Glomerular visceral epithelial cell (primary cell): Measurements from ENCODE around the gene ADD3.
"Not testable (repeated sequence)": the region's sequence is repeated elsewhere in the genome, so short reads cannot be mapped to it uniquely, and the experiment has no call there.

Experiments used
- DNase-seq: peaks from one replicate; pipeline ENCODE4 v3.0.0-alpha.2; 2016; ENCODE audit errors: extremely low spot score

ADD3 gene

DNA sequence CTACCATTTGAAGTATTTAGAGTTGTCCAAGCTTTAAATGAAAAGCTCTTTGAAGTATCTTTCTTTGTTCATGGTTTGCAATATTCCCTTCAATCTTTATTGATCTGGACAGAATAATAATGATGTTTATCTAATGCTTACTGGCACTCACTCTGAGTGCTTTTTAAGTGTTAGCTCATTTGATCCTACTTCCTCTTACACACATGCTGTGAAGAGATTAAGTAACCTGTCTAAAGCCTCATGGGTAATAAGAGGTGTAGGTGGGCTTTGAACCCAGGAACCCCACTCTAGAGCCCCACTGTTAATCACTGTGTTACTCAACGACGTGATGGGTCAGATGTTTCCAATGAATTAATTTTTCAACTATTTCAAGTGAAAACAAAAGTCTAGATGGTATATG, 31.1 kb upstream of the ADD3 start:
- no peak for DNase-seq

DNA sequence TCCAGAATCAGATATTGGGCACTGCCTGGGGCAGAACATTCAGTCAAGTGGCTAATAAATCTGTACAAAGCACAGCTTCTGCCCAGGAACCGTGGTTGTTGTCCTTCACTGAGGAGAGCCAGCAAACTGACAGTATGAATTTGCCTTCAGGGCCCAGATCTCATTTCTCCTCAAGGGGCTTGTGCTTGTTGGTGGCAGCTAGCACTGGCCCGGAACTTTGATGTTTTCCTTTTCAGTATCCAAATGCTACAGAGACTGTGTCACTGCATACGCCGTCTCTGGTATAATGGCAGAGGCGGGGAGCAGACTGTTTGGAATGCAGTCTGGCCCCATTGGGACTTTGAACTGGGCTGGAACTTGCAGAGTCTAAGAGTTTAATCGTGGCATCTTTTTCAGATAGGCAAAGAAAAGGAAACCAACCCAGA, 30.4 kb upstream of the ADD3 start:
- no peak for DNase-seq

DNA sequence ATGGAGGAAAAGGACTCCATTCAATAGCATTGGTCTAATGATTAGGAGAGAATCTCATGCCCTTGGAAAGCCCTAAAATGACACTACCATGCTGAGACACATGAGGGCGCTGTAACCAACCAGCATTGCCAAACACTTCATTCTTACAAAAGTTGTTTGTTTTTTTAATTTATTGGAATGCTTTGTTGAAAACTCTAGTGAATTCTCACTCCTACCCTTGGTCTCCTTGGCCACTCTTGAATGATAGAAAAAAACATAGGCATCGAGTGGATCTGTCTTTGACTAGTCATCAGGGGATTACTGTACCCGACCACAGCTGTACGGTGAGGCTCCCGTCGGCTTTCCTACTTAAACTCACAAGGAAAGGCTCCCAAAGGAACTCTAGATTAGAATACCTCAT, 29.3 kb upstream of the ADD3 start:
- DNase-seq, result peak; percentile 28

DNA sequence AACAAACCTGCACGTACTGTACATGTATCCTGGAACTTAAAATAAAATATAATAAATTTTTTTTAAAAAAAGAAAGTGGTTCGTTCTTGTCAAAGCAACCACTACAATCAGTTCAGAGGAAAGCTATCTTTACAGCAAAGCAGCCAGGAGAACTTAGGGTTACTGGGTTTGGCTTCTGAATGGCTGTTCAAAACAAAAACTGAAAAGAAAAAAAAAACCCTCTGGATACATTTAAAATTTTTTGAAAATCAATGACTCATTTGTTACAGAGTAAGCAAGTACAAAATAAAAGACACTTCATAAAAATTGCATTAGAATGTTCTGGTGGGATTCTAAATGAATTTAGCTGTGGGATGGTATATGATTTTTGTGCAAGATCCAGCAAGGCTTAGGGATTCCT, 28.6 kb upstream of the ADD3 start:
- no peak for DNase-seq

DNA sequence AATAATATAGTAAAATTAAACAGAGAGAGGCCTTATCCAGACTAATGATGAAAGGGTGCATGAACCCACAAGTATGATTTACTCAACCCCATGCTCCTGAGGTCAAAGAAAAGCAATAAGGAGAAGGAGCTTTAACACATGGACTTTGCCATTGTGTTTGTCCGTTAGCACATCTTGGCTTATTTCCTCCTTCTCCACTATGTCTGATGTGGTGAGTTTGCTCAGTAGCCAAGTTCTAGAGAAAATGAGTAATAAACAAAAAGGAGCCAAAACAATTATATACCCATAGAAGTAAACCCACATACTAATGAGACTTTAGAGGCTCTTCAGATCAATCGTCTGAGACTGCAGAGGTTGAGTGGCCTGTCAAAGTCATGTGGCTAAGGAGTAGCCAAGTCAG, 26.1 kb upstream of the ADD3 start:
- DNase-seq, result no peak

DNA sequence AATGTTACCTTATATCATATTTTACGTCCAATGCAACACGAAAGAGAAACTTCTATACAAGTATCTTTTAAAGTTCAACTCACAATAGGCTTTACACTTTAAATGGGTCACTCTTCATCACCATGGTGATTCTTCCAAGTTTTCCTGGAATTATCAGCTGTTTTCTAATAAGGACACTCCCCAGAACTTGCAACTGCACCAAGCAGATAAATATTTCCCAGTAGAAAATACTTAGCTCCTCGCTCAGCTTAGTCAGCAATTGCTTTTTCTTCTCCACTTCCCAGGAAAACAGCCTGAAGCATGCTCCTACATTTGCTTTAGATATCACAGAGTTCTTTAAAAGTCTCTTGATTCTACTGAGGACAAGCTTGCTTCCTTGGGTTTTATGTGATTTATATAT, 25.7 kb upstream of the ADD3 start:
- DNase-seq, result no peak

DNA sequence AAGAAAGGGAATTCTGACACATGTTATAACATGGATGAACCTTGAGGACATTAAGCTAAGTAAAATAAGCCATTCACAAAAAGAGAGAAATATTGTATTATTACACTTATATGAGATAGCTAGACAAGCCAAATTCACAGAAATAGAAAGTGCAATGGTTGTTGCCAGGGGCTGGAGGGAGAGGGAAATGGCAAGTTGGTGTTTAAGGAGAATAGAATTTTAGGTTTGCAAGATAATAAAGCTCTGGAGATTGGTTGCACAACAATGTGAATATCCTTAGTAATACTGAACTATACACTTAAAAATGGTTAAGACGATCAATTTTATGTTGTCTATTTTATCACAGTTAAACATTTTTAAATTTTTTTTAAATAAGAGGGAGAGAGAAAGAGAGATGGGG, 25.0 kb upstream of the ADD3 start:
- DNase-seq, result no peak

DNA sequence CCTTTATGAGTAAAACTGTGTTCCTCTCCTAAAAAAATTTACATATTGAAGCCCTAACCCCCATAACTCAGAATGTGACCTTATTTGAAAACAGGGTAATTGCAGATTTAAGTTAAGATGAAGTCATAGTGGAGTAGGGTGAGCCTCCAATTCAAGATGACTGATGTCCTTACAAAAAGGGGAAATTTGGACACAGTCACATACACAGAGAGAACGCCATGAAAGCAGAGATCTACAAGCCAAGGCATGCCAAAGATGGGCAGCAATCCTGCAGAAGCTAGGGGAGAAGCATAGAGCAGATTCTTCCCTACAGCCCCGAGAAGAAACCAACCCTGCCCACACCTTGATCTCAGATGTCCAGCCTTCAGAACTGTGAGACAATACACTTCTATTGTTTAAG, 23.8 kb upstream of the ADD3 start:
- no peak for DNase-seq

DNA sequence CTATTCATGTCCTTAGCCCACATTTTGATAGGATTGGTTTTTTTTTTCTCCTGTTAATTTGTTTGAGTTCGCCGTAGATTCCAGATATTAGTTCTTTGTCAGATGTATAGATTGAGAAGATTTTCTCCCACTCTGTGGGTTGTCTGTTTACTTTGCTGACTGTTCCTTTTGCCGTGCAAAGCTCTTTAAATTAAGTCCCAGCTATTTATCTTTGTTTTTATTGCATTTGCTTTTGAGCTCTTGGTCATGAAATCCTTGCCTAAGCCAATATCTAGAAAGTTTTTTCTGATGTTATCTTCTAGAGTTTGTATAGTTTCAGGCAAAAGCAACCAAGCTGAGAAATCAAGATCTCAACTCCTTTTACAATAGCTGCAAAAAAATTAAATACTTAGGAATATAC, 22.0 kb upstream of the ADD3 start:
- DNase-seq, result not testable (repeated sequence)

DNA sequence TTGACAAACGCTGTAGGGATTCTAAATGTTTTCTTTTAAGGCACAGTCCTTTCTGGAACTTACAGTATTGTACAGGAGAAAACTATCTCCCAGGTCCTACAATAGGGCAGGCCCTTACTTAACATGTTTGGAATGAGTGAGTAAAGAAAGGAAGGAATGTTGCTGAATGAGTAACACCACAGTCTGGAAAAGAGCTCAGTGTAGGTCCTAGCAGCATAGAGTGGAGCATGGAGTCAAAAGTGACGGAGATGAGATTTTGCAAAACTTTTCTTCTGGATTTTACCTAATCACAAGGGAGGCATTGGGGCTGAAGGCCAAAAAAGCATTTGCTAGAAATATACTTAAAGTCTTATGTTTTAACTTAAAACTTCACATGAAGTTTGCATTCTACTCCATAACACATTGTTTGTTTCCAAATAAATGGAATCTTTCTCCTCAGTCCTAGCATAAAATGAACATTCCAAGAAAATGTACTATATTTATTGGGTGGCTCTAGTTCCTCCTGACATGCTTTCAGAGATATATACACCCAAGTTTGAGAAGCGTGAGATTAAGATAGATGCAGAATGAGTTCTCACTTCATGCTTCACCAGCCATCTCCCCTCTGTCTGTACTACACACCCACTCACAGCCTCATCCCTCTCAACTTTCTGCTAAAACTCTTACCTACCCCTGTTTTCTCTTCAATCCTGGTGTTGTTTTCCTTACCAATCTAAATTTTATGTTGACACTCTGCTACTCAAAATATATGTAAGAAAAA, 20.2 kb upstream of the ADD3 start:
- peak; percentile 53 for DNase-seq

DNA sequence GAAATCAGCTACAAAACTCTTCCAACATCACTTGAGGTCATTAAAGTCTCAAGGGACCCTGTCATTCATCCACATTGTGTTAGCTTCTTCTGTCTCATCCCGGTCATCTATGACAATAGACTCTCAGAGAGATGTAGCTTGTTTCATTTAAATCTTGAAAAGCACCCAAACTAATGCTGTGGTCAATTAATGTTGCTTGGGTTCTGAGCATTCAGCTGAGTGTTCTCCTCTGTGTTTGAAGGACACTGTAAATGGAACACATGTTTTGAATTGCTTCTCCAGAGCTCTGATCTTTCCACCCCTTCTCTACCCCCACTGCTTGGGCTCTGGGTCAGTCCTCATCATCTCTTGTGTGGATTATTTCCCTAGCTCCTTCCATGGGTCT, 19.6 kb upstream of the ADD3 start:
- DNase-seq, result no peak

DNA sequence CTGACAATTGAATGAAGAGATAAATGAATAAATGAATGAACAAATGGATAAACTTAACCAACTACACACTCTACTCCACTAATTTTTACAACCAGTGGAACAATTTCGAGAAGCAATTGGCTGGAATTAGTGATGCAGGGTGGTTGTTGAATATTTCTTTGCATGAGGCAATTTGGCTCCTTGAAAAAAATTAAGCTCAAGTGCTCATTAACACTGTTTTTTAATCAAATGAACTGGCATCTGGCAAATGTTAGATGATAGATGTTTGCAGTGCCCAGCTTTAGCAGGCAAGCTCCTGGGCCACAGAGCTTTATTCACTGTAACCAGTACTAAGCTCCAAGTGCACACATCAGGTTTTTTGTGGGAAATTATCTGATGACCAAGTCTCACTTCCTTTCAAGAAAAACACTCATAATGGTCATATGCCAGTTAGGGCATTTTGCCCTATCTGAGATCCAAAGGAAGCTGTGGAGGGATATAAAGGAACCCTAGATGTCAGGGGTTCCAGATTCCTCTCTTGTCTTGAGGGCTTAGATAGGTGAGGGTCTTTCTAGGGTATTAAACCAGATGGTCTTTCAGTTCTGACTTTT, 16.4 kb upstream of the ADD3 start:
- no peak for DNase-seq

DNA sequence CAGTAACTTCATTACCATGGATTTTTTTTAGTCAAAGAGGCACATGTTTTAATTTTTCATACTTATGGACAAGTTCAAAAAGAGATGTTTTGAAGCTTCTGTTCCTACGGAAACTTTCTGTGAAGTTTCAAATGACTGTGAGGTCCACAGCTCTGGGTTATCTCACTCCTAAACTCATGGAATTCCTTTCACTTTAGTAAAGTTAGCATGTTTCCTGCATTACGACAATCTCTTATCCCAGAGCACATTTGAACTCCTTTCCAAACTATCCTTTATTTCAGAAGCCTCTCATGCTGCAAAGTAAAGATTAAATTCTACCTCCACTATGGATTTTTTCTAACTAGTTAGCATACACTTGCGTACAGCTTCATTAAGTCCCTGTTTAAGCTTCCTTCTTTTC, 15.3 kb upstream of the ADD3 start:
- no peak for DNase-seq

DNA sequence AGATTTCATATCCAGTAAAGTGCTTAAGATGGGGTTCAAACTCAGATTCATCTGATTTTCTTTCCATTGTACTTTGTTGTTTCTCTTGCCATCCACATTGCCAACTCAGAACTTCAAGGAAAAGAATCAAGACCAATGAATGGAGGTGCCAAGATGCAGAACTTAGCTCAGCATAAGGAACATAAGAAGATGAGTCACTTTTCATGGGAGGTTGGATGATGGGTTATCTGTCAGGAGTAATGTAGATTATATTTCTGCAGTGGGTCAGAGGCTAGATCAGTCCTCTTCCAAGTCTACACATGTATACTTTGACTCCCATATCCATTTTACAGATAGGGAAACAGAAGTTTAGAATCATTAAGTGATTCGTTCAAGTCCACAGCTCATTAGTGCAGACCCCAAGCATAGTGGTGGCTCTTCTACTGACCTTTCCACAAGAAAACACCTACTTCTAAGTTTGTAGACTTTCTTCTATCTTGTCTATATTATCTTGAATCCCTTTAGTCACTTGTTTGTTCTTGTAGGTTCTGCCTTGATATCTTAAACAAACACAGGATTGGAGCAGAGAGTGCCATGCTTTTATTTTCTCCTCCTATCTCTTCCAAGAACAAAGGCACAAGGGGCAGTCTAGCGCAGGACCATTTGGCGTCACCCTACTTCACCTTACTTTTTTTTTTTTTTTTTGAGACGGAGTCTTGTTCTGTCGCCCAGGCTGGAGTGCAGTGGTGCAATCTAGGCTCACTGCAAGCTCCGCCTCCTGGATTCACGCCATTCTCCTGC, 14.0 kb upstream of the ADD3 start:
- DNase-seq, result no peak

DNA sequence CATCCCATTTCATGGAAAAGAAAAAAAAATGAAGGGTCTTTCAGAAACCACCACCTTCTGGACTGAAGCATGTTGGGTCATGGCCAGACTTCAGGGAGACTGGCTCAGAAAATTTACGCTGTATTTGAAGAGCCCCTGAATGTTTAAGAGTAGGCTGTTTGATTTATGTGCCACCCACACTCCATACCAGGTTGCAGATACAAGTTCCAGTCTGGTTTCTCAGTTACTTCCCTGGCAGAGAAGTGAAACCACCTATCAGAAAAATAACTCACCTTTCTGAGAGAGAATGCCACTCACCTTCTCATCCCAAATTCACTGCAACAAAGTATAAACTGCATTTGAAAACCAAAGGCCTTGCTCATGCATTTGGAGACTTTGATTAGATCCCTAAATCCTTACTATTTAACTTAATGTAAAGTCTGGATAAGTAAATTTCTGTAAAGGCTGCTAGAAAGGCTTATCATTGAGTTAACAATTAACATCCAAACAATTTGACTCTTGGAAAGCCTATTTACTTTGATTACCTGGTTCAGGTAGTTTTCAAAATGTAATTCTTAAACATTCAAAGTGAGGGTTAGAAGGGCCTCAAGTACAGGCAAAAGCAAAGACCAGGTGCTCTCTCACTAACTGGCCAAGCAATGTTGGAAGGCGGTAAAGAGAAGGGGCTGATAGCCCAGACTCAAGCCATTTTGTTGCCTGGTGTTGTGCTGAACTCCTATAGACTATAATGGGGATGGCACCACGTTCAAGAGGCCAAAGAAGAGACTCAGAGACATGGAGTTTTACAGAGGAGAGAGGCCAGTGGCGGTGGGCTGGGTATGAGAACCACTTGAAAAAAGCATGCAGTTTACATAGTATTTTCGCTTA, 12.8 kb upstream of the ADD3 start:
- DNase-seq, result no peak

DNA sequence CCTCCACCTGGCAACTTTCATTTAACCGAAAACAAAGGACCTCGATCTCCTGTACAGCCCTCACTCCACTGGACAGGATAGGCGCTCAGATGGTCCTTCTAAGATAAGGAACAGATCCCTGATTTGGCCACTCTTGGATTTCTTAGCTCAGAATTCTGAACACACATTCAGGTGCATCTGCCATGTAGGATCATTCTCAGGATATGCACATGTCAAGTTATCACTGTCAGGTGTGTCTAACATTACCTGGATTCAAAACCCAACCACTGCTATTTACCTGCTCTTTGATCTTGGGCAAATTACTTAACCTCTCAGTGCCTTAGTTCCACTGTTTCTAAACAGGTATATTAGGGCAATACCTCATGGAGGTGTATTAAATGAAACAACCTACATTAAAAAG, 12.2 kb upstream of the ADD3 start:
- DNase-seq, result no peak

DNA sequence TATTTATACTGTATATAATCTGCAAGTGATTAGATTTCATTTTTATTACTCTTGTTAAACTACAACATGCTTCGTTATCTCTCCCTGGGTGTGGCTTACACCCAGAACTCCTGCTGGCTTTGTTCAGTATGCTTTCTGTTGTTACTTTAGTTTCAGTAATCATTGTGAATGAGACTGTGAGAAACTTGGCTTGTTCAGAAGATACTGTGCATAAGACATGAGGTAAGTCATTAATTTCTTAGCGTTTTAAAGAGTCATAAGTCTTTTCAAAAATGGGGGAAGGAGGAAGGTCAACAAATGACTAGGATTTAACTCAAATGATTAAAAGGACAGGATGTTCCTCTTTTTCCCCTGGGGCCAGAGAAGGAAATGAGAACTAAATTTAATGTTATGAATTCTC, 11.6 kb upstream of the ADD3 start:
- DNase-seq, result no peak

DNA sequence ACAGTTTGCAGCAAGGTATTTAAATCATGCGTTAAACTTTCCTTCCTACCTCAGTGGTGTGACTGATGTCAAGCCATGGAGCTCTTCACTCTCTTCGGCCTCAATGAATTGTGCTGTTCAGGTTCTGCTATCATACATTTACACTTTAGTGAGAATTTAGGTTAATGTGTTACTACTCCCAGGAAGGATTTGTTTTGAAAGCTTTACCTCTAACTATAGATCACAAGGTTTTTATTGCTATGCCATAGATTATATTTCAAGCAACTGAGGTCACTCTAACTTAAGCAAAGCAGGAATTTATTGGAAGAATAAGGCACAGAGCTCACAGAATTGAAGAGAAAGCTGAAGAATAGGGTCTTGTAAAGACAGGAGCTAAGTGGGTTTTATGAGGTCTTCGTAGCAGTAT, 11.0 kb upstream of the ADD3 start:
- no peak for DNase-seq

DNA sequence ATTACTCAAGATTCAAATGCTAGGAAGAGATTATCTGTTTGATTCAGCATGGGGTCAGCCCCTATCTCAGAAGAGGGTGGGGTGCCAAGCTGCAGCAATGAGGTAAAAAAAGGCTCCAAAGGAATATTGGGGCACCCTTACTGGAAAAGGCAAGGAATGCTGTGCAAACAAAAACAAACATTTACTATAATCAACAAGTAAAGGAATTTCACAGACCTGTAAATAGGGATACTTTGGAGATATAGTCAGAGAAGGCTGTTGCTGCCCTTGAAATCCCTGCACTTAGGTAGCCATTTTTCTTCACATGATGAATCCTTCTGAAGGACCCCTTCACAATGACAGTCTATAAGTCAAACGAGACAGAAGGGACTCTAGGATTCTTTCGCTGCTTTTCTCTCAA, 10.6 kb upstream of the ADD3 start:
- DNase-seq, result no peak

DNA sequence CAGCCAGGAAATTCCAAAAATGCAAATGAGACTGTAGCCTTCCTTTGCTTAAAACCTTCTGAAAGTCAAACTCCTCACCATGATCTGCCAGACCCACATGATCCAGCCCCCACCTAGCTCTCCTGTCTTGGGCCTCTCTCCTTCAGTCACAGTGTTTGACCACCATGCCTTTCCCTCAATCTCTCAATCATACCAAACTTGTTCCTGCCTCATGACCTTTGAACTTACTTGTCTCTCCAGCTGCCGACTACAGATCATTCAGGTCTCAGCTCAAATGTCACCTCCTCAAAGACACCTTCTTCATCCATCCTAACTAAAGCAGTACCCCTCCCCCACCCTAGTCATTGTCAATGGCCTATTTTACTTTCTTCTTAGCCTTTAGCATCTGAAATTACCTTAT, 9.3 kb upstream of the ADD3 start:
- no peak for DNase-seq

DNA sequence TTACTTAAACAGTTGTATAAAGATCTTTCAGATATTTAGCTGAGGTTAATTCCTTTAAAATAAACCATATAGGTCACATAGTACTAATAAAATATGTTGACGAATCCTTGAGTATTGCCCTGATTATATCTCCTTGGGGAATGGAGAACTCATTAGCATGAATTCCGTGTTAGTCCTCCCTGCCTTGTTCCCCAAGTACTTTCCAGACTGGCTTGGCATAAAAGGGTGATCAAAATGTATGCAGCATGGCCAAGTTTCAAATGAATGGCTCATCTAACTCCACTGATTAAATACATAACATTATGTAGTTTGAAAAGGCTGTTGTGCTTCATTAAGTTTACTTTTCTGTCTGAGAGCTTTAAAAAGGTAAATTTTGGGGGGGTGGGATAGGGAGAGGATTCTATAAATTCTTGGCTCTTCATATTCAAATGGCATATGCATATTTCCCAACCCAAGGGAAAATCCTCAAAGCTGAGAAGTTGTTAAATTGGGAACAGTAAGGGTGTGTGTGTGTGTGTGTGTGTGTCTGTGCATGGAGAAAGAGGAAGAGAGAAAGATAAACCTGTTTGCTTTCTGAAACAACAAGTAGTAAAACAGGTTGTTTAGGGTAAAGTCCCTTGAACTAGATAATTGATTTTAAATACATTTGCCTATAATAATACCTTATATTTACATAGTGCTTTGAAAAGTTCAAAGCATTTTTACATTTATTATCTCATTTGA, 4.8 kb upstream of the ADD3 start:
- DNase-seq, result no peak

DNA sequence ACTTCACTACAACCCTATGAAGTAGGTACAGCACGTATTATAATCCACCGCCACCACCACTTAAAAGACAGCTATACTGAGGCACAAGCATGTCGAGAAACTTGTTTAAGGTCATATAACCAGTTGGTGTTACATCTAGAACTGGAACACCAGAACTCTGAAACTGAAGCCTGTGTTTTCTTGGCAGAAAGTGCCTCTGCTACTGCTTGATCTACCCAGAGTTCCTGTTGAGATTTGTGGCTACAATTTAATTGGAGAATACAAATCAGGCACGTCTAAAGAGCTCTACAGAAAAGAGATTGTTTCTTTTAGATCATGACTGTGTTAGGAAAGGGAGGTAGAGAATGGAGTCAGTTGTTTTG, 4.3 kb upstream of the ADD3 start:
- no peak for DNase-seq
